SH-SY5Y (cell line): ENCODE results near the gene DBN1.

Source experiments
- GATA2 ChIP-seq: IDR thresholded peaks from 2 replicates; pipeline ENCODE4 v1.6.1; 2011; ENCODE audit warnings: mild to moderate bottlenecking, low read depth, low read length
- GATA3 ChIP-seq: IDR thresholded peaks from 2 replicates; pipeline ENCODE4 v1.6.1; 2011; ENCODE audit warnings: low read depth, mild to moderate bottlenecking, low read length, moderate library complexity

DNA sequence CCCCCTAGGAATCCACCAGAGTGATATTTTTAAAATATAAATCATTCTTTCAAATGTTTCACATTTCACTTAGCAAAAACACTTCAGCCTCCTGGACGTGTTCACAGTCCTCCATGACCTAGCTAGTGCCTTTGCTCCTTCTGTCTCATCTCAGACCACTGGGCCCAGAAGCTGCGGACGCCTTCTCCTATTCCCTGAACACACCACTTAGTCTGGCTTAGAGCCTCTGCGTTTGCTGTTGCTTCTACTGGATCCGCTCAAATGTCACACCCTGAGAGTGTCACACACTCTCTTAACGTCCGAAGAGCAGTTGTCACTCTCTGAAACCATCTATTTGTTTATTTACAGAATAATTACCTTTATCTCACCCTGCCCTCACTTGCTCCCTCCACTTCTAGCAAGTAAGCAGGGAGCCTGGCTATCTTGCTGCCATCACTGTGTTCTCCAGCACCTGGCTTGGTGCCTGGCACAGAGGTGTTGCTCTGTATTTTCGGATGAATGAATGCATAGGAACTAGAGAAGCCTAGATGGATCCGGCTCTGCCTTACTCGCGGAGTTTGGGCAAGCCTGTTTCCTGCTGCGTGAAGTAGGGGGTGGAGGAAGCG lies 48.1 kb downstream of the DBN1 start:
- no peak for TF ChIP-seq GATA2
- TF ChIP-seq GATA3: no peak
